ENCODE measurements around the gene PNKP. TPM values are rescaled to one million over a fixed set of nuclear protein-coding genes. Genes with fewer than 3 reads are reported as not detected.
A peak's percentile ranks its signal among the peaks of the same experiment; 100 is the strongest.

Gene PNKP
- total RNA-seq, 1 donor, result 40.2 TPM

GRCh38 chr19:49879243-49879963 lies 12.0 kb upstream of the PNKP start:
- H3K4me3 ChIP-seq (ENCODE audit: low read depth, low read length), result no peak overlapping the region
- no peak for DNase-seq (ENCODE audit: low read depth)
- no peak for TF ChIP-seq CTCF (IDR thresholded peaks at IDR 0.05; ENCODE audit: insufficient read depth, low read depth, low read length)

- DNase-seq (ENCODE audit: low read depth), result no peak
- H3K4me3 ChIP-seq (ENCODE audit: low read depth, low read length), result peak overlapping the region; percentile 95
- TF ChIP-seq CTCF (IDR thresholded peaks at IDR 0.05; ENCODE audit: insufficient read depth, low read depth, low read length), result no peak
Measured at GRCh38 chr19:49878744-49879070, 11.3 kb upstream of the PNKP start.

- peak; percentile 98 for DNase-seq (ENCODE audit: low read depth)
- H3K4me3 ChIP-seq (ENCODE audit: low read depth, low read length), result peak overlapping the region; percentile 95
- no peak for TF ChIP-seq CTCF (IDR thresholded peaks at IDR 0.05; ENCODE audit: insufficient read depth, low read depth, low read length)
Measured at GRCh38 chr19:49877879-49878743, 10.7 kb upstream of the PNKP start.

GRCh38 chr19:49877020-49877878 lies 9.9 kb upstream of the PNKP start, which contains the start of the genes AKT1S1 and TBC1D17:
Gene AKT1S1 (minus strand): TSS chr19:49877355. CDS start chr19:49873295, 4,060 bp downstream.
Gene TBC1D17 (plus strand): TSS chr19:49877702. CDS start chr19:49877724, 22 bp downstream.
- peak within 1 kb of the TSS; percentile 95 for H3K4me3 ChIP-seq (ENCODE audit: low read depth, low read length)
- DNase-seq (ENCODE audit: low read depth), result peak; percentile 100
- TF ChIP-seq CTCF (IDR thresholded peaks at IDR 0.05; ENCODE audit: insufficient read depth, low read depth, low read length), result no peak

GRCh38 chr19:49876422-49877019 lies 9.1 kb upstream of the PNKP start:
- TF ChIP-seq CTCF (IDR thresholded peaks at IDR 0.05; ENCODE audit: insufficient read depth, low read depth, low read length), result no peak
- peak; percentile 100 for DNase-seq (ENCODE audit: low read depth)
- peak overlapping the region; percentile 95 for H3K4me3 ChIP-seq (ENCODE audit: low read depth, low read length)

- H3K4me3 ChIP-seq (ENCODE audit: low read depth, low read length), result peak overlapping the region; percentile 95
- TF ChIP-seq CTCF (IDR thresholded peaks at IDR 0.05; ENCODE audit: insufficient read depth, low read depth, low read length), result no peak
- peak; percentile 52 for DNase-seq (ENCODE audit: low read depth)
Measured at GRCh38 chr19:49875857-49876421, 8.6 kb upstream of the PNKP start.
